ENCODE results near the gene KASH5. TPM values are rescaled to one million over a fixed set of nuclear protein-coding genes. Genes with fewer than 3 reads are reported as not detected.

Gene KASH5
- total RNA-seq, 1 donor from 2014 or later = not detected

DNA sequence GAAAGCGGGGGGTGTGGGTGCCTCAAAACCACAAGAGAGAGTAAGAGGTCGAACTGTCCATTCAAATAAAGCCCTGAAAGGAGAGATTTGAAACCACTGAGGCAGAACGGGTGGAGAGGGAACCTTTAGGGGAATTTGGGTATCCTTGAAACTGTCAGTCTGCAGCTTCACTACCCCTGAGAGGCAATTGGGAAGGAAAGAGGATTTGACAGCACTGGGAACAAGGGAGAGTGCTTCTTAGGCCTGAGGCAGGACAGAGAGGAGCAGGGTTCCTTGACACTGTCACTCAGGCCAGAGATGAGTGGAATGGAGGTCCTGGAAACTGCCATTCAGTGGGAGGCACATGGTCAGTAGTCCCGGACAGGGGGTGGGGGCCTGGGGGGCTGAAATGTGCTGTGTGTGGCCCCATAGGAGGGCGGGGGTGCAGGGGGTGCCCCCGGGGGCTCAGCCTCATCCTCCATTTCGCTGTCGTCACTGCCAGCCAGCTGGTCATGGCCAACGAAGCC lies 42.2 kb downstream of the KASH5 start:
- no peak for DNase-seq (ENCODE audit: extremely low spot score in 2 of 2)
- peaks cover 21% of the 10 kb centered on the region for H3K27me3 ChIP-seq
- H3K4me1 ChIP-seq = peaks cover 15% of the 10 kb centered on the region
- no peak overlapping the region for H3K4me3 ChIP-seq
- TF ChIP-seq CTCF (IDR thresholded peaks at IDR 0.05) (no peak), POLR2AphosphoS5 (IDR thresholded peaks at IDR 0.05; ENCODE audit: insufficient read depth in 1 of 2, low read depth in 1 of 2) (no peak), POLR2A (IDR thresholded peaks at IDR 0.05) (no peak)
- no peaks in the 10 kb centered on the region for H3K9me3 ChIP-seq
- intact Hi-C loops (cut with DNase I) = no loop called here
- no peaks in the 10 kb centered on the region for H3K36me3 ChIP-seq
- H3K27ac ChIP-seq = no peak overlapping the region

GRCh38 chr19:49430678-49431329 lies 42.8 kb downstream of the KASH5 start:
- Histone ChIP-seq H3K27ac (no peak overlapping the region), H3K4me1 (peaks cover 15% of the 10 kb centered on the region), H3K9me3 (no peaks in the 10 kb centered on the region), H3K36me3 (no peaks in the 10 kb centered on the region), H3K27me3 (peaks cover 20% of the 10 kb centered on the region), H3K4me3 (no peak overlapping the region)
- intact Hi-C loops (cut with DNase I) = no loop called here
- no peak for DNase-seq (ENCODE audit: extremely low spot score in 2 of 2)
- no peak for TF ChIP-seq CTCF (IDR thresholded peaks at IDR 0.05)
- TF ChIP-seq POLR2A (IDR thresholded peaks at IDR 0.05) = no peak
- no peak for TF ChIP-seq POLR2AphosphoS5 (IDR thresholded peaks at IDR 0.05; ENCODE audit: insufficient read depth in 1 of 2, low read depth in 1 of 2)

DNA sequence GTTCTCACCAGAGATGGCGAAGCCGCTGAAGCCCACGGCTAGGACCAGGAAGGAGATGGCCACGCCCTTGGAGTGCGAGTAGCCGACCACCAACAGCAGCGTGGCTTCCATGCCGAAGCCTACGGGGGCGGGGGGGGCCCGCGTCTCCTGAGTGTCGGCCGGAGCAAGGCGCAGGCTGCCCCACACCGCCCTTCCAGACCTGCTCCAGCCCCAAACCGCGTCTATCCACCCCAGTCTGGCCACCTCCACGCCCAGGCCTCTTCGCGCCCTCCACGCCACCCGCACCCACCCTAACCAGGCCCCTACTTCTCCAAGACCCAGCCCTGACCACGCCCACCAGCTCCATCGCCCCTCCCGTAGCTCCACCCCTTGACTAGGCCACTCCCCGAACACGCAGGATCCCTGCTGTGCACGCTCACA lies 43.3 kb downstream of the KASH5 start:
- intact Hi-C loops (cut with DNase I) = no loop called here
- DNase-seq (ENCODE audit: extremely low spot score in 2 of 2) = no peak
- Histone ChIP-seq H3K4me1 (peaks cover 15% of the 10 kb centered on the region), H3K9me3 (no peaks in the 10 kb centered on the region), H3K4me3 (no peak overlapping the region), H3K27me3 (peaks cover 14% of the 10 kb centered on the region), H3K27ac (no peak overlapping the region), H3K36me3 (no peaks in the 10 kb centered on the region)
- TF ChIP-seq CTCF (IDR thresholded peaks at IDR 0.05) = no peak
- no peak for TF ChIP-seq POLR2AphosphoS5 (IDR thresholded peaks at IDR 0.05; ENCODE audit: insufficient read depth in 1 of 2, low read depth in 1 of 2)
- no peak for TF ChIP-seq POLR2A (IDR thresholded peaks at IDR 0.05)

DNA sequence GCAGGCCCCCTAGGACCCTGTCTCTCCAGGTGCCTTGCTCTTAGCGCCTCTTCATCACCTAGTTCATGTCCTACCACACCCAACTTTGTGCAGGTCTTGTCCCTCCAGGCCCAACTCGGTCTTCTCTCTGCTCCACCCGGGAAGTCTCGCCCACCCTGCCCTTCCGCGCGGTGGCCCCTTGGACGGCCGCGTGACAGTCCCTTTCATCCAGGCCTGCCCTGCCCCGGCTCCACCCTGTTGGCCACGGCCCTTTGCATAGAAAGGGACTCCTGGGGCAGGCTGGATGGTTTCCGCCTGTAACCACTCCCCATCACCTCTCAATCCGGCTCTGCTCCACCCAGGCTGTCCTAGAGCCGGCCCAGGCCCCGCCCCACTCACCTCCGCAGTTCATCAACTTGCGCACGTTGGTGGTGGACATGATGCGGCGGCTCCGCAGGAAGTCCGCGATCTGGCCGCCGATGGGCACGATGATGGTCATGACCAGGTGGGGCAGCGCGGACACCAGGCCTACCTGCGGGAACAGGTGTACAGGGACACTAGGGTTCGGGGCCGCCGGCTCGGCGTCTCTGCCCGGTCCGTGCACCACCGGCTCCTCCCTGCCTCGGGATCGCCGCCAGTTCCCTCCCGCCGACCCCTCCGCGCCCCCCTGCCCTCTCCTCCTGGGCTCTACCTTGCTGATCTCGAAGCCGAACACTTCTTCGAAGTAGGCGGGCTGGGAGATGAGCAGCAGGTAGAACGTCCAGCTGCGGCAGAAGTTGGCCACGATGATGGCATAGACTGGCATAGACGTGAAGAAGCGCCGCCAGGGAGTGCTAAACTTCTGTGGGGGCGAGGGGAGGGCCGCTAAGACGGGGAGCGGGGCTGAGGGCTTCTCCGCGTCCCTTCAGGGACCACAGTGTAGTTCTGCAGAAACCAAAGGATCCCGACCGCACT lies 44.4 kb downstream of the KASH5 start:
- Histone ChIP-seq H3K9me3 (no peaks in the 10 kb centered on the region), H3K27me3 (peaks cover 8% of the 10 kb centered on the region), H3K4me3 (no peak overlapping the region), H3K27ac (no peak overlapping the region), H3K4me1 (peaks cover 14% of the 10 kb centered on the region), H3K36me3 (no peaks in the 10 kb centered on the region)
- TF ChIP-seq POLR2A (IDR thresholded peaks at IDR 0.05) (no peak), CTCF (IDR thresholded peaks at IDR 0.05) (no peak), POLR2AphosphoS5 (IDR thresholded peaks at IDR 0.05; ENCODE audit: insufficient read depth in 1 of 2, low read depth in 1 of 2) (no peak)
- DNase-seq (ENCODE audit: extremely low spot score in 2 of 2) = no peak
- intact Hi-C loops (cut with DNase I) = no loop called here
